ENCODE measurements around the gene PPP6R3.

GRCh38 chr11:68550485-68550817 is 89.9 kb downstream of the PPP6R3 start:
- no peak for TF ChIP-seq EZH2 (IDR thresholded peaks at IDR 0.05; ENCODE audit: borderline replicate concordance, low read length)
- TF ChIP-seq, protein P1, sequence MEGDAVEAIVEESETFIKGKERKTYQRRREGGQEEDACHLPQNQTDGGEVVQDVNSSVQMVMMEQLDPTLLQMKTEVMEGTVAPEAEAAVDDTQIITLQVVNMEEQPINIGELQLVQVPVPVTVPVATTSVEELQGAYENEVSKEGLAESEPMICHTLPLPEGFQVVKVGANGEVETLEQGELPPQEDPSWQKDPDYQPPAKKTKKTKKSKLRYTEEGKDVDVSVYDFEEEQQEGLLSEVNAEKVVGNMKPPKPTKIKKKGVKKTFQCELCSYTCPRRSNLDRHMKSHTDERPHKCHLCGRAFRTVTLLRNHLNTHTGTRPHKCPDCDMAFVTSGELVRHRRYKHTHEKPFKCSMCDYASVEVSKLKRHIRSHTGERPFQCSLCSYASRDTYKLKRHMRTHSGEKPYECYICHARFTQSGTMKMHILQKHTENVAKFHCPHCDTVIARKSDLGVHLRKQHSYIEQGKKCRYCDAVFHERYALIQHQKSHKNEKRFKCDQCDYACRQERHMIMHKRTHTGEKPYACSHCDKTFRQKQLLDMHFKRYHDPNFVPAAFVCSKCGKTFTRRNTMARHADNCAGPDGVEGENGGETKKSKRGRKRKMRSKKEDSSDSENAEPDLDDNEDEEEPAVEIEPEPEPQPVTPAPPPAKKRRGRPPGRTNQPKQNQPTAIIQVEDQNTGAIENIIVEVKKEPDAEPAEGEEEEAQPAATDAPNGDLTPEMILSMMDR (IDR thresholded peaks at IDR 0.05; ENCODE audit: low read length): no peak

Measured in OCI-LY1 (cell line).